COR-L47 (cell line): ENCODE data around the gene LPP.
"Not testable (repeated sequence)": the region's sequence is repeated elsewhere in the genome, so short reads cannot be mapped to it uniquely, and the experiment has no call there.

Experiments used
- DNase-seq: peaks from one replicate; lab custom pipeline; 2025; lab: John Stamatoyannopoulos, UW

Gene LPP

DNA sequence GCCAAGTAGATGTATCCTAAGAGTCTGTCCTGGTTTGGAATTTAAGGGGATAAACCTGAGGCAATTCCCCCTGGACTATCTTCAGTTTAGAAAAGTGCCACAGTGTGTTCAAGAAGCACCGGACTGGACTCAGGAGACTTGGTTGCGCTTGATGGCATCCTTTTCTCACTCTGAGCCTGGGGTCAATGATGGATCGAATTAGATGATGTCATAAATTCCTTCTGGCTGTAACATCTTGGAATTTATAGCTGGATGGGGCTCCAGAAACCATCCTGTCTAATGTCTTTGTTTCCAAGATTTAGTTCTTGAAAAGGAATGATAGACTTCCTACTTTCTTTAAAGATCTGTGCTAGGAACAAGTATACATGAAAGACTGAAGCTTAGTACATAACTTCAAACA is 280.6 kb downstream of the LPP start:
- DNase-seq = no peak

DNA sequence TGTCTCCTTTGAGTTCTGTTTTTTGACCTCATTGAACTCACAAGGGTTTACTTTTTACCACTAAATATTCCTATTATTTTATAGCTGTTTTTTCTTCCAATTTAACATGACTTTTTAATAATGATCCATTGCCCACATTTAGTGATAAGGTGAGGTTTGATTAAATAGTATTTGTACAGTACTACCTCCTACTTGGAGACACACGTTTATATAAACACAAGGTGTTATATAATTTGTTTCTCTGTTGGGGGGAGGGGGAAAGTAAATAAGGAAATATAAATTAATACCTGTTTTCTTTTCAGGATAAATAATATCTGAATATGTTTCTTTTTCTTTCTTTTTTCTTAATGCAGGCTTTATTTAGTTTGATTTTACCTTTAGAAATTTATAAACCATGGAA is 281.3 kb downstream of the LPP start:
- no peak for DNase-seq

DNA sequence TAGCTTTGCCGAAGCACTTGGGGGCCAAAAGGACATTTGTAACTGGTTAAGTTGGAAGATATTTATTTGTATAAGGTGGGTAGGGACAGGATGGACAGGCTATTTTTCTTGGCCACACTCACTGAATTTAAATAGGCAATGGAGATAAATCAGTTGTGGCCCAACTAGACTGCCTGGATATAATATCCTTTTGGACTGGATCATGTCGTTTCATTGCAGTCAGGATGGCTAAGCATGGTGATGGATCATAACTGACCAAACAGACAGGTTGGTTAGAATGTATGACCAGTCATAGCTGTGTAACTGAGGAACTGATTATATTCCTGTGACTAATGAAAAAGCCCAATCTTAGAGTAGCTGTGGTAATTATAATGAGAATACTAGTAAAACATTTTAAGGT is 284.0 kb downstream of the LPP start:
- no peak for DNase-seq

- DNase-seq = no peak
Measured at GRCh38 chr3:188439080-188439479, 285.1 kb downstream of the LPP start.

DNA sequence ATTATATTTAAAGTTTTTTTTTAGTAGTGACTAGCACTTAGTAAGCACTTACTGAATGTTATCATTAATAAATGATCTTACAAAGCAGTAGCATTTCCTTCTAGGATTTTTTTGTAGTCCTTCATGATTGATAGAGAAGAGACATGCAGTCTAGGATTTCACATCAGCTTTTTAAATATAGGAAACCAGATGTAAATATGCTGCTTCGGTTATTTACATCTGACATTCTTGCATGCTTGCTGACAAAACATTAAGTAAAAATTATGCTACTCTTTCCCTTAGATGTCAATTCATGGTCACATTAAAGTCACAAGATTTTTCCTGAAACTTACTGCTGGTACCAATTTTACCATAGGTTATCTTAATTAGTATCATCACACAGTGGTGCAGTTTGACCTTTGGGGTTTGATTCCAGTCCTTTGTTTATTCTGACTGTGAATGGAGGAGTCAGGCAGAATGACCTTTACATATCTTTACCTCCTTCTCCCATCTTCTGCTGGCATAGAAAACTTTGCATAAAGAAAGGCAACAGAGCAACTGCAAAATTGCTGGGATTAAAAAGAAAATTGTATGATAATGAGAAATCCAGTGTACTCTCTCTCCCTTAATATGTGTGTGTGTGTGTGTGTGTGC is 286.5 kb downstream of the LPP start:
- no peak for DNase-seq

GRCh38 chr3:188442430-188442829 is 288.5 kb downstream of the LPP start:
- DNase-seq = no peak

DNA sequence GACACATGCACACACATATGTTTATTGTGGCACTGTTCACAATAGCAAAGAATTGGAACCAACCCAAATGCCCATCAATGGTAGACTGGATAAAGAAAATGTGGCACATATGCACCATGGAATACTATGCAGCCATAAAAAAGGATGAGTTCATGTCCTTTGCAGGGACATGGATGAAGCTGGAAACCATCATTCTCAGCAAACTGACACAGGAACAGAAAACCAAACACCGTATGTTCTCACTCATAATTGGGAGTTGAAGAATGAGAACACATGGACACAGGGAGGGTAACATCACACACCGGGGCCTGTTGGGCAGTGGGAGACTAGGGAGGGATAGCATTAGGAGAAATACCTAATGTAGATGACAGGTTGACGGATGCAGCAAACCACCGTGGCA is 291.2 kb downstream of the LPP start:
- DNase-seq = not testable (repeated sequence)

GRCh38 chr3:188446014-188446413 is 292.1 kb downstream of the LPP start:
- no peak for DNase-seq

DNA sequence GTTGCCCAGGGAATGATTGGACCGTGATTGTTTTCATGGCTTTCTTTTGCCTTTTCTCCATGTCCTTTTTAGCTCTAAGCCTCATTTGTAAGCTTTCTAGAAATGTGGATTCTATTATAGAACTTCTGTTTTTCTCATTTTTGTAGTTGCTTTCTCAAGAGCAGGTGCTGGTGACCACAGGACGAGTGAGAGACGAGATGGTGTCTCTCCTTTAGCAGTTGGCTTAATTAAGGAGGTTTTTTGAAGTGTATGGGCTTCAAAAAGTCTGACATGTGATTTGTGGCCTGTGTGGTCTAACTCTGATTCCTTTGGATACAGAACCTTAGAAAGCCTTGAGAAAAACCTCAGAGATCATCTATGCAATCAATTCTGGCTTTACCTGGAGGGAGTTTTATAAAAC is 292.8 kb downstream of the LPP start:
- DNase-seq = no peak

DNA sequence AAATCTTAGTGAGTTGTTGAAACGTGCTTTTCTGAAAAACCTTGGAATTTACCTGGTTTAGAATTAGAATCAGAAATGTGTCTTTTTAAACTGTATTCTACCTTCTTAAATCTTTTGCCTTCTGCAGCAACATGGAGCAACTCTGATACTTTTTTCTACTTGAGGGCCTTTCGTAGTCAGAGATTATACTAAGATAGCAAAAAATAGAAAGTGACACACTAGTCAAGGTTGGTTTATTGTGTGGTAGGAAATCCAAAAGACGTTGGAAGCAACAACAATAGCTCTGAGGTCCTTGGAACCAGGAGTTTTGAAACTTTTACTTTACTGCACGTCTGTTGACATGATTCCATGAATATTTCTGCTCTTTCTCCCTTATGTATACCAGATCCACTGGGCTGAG is 294.9 kb downstream of the LPP start:
- DNase-seq = no peak

GRCh38 chr3:188449421-188449820 is 295.5 kb downstream of the LPP start:
- no peak for DNase-seq

DNA sequence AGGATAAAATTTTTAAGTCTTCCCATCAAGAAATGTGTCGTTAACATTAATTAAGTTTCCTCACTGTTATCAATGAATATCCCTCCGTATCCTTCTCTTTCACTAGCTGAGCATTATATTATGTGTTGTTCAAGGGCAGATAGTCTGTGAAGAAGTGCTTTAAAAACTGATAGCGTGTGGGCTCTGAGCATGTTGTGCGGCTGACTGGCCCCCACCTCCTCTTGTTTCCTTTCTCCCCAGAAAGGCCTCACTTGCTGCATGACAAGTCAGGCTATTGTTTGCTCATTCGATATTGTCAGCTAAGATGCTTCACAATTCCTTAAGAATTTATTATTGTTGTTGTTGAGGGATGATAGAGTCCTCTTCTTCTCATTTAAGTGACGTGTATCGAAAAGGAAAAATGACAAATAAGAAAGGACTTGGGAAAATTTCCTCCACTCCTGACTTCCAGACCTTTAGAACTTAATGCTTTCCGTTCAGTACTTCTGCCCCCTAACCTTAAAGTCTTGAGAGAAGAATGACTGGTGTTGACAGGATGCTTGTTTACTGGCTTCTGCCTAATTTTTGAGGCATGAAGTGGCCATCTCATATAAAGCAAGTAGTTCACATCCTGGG is 298.3 kb downstream of the LPP start:
- no peak for DNase-seq

DNA sequence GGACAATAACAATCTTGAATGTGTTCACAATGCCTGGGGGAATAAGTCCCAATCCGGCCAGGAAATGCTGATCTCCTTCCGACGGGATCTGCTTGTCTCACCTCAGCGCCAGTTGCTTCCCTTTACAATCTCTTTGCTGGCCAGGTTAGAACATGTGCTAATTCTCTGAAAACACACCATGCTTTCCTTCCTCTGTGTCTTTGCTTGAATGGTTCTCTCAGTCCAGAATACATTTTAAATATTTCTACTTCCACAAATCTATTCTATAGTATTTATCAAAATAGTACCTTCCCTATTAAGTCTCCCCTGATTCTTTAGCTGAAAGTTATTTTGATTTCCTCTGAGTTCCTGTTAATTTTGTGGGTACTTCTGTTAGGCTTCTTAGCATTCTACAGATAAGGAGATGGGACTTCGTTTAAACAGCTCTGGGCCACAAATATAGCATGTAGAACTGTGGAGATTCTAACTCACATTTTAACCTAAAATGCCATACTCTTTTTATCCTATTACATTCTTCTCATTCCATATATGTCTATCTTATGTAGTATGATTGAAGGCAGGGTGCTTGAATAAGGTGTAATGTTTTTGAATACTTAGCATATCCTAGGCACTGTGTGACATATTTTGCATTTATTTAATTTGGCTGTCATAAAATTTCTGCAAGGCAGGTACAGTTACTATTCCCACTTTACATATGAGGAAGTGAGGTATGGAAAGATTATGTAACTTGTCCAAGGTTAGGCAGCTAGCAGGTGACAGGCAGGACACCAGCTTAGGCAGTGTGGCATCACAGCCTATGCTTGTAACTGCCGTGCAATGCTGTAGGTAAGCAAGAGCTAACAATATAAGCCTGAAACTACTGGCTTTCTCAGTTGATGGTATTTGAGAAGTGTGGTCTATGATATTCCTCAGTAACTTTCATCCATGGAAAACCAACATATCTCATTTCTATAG is 299.8 kb downstream of the LPP start:
- no peak for DNase-seq

- DNase-seq = no peak
Measured at GRCh38 chr3:188455748-188456147, 301.8 kb downstream of the LPP start.

- DNase-seq = no peak
Measured at GRCh38 chr3:188458756-188459155, 304.8 kb downstream of the LPP start.

- no peak for DNase-seq
Measured at GRCh38 chr3:188465311-188465710, 311.4 kb downstream of the LPP start.

DNA sequence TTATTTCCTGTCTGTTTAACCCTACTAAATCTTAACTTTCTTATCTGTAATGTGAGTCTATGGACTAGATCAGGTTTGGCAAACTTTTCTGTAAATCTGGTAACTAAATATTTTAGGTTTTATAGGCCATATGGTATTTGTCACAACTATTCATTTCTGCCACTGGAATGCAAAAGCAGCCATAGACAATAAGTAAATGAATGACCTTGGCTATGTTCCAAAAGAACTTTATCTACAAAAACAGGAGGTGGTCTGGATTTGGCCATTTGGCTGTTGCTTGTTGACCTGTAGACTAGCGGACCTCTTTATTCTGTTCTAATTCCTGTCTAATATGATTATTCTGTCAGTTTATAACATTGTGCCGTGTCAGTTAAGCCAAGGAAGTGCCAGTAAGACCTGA is 314.2 kb downstream of the LPP start:
- DNase-seq = no peak

DNA sequence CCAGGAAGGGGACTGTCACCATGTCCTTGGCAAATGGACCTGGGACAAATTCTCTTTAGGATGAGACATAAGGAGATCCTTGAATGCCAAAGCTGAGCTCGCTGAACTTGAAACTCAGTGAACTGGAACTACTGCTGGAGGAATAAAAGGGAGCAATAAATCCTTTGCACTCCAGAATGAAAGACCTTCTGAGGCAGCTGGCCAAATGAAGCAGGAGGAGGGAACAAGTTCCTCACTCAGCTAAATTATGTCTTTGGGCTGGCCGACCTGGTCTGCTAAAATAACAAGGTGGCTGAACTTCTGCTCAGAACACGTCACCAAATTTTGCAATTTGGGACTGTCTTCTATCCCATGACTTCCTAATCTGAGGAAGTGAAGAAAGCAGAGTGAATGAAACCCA is 314.7 kb downstream of the LPP start:
- no peak for DNase-seq

DNA sequence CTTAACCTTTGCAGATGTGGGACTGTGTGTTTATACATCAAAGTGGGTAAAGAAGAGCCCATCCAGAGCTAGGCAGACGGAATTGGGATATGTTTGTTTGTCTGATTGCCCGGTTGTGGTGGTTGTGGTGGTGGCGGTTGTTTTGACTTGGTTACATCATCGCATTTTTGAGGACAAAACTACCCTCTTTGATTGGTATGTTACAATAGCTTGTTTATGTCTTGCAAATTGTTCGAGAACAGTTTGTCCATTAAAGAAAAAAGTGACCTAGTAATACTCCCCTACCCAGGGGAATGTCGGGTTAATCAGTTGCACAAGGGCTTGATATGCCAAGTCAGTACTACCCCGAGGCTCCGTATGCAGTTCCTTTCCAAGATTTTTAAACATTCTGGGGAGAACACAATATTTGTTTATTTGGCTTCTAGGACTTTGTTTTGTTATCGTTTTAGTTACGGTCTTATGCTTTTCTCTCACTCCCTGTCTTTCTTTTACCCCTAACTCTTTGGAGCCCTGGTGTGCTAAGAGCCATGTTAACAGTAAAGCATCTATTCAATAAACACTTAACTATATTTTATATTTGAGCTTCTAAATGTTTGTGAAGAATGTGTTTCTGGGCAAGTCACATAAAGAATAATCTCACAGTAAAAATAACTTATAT is 315.4 kb downstream of the LPP start:
- DNase-seq = no peak

GRCh38 chr3:188470508-188471130 is 316.7 kb downstream of the LPP start:
- DNase-seq = no peak

DNA sequence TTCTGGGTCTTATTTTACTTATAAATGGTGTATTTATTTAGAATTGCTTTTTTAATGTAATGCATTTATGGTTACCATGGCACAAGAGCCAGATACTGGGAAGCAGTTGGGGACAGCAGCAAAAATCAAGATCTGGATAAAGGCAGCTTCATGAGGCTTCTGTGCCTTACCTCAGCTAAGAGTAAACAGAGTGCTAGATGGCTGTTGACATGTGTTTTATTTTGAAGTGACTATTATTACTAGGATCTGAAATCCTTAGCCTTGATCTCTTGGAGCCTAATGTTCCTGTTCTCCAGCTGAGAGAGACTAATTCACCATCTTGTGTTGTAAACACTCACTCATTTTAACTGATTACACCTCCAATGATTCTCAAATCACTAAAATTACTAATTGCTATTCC is 317.8 kb downstream of the LPP start:
- DNase-seq = no peak

- DNase-seq = no peak
Measured at GRCh38 chr3:188472336-188472735, 318.4 kb downstream of the LPP start.
